Nephron progenitor cell (in vitro differentiated cells): ENCODE data around the gene C19orf73.

Experiments used
- DNase-seq: peaks from one replicate; pipeline ENCODE4 v3.0.0; 2021
- H3K27ac Mint-ChIP-seq: 2 replicates; pipeline ENCODE4 v1.8.0; 2021; ENCODE audit warnings: mild to moderate bottlenecking, moderate library complexity, mixed read lengths
- H3K27me3 Mint-ChIP-seq: 2 replicates; pipeline ENCODE4 v1.8.0; 2021; ENCODE audit warnings: mild to moderate bottlenecking, low read depth, mixed read lengths; ENCODE audit not compliant: poor library complexity
- H3K36me3 Mint-ChIP-seq: 2 replicates; pipeline ENCODE4 v1.8.0; 2021; ENCODE audit warnings: low read depth, mixed read lengths
- H3K4me1 Mint-ChIP-seq: 2 replicates; pipeline ENCODE4 v1.8.0; 2021; ENCODE audit warnings: mixed read lengths
- H3K4me3 Mint-ChIP-seq: 2 replicates; pipeline ENCODE4 v1.8.0; 2021; ENCODE audit warnings: mild to moderate bottlenecking, moderate library complexity, mixed read lengths
- H3K9me3 Mint-ChIP-seq: 2 replicates; pipeline ENCODE4 v1.8.0; 2021; ENCODE audit warnings: mild to moderate bottlenecking, moderate library complexity, mixed read lengths
- TF ChIP-seq, protein P1 (sequence below): fragments of 200-600 bp; sonication (generic); IDR thresholded peaks from 2 replicates; pipeline ENCODE4 v1.5.0; 2021; ENCODE audit warnings: antibody characterized with exemption

The C19orf73 gene, protein sequence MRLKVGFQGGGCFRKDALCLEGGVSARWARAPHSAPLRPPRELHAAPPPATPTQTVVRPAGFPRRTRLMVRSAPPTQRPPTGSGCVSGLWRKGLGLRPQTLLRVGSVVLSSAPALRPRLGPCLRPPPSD

DNA sequence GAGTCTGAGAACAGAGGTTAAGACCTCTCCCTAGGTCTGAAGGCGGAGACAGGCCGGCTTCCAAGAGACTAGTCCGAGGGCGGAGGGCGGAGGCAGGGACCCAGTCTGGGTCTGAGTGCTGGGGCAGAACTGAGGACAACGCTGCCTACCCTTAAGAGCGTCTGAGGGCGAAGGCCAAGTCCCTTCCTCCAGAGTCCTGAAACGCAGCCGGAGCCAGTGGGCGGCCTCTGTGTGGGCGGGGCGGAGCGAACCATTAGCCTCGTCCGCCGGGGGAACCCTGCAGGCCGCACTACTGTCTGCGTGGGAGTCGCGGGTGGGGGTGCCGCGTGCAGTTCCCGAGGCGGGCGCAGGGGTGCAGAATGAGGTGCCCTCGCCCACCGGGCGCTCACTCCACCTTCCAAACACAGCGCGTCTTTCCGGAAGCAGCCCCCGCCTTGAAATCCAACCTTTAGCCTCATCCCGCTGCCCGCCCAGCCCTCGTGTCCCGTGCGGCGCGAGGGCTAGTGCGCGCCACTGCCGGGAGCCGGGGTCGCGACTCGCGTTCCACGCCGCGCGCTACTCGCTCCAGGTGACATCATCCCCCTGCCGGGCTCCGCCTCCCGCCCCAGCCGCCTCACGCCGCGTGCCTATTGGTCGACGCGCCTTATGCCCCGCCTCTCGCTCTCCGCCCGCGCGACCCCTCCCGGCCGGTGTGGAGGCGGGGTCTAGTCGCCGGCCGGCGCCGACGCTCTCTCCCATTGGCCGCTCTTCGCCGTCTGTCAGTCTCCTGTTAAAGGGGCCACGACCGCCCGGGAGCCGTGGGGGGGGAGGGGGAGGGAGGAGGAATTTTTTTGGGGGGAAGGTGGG lies at the start of gene C19orf73:
C19orf73 (minus strand) TSS at position 579 of the 846 bp plus-strand sequence; CDS start at position 458, 121 bp downstream.
- peak; percentile 96 for DNase-seq
- Mint-ChIP-seq H3K36me3 (no peaks in the 10 kb centered on the region), H3K9me3 (no peaks in the 10 kb centered on the region), H3K27ac (peak within 1 kb of the TSS; percentile 77), H3K27me3 (peaks cover 53% of the 10 kb centered on the region), H3K4me1 (peaks cover 34% of the 10 kb centered on the region), H3K4me3 (peak within 1 kb of the TSS; percentile 77)
- TF ChIP-seq, protein P1, sequence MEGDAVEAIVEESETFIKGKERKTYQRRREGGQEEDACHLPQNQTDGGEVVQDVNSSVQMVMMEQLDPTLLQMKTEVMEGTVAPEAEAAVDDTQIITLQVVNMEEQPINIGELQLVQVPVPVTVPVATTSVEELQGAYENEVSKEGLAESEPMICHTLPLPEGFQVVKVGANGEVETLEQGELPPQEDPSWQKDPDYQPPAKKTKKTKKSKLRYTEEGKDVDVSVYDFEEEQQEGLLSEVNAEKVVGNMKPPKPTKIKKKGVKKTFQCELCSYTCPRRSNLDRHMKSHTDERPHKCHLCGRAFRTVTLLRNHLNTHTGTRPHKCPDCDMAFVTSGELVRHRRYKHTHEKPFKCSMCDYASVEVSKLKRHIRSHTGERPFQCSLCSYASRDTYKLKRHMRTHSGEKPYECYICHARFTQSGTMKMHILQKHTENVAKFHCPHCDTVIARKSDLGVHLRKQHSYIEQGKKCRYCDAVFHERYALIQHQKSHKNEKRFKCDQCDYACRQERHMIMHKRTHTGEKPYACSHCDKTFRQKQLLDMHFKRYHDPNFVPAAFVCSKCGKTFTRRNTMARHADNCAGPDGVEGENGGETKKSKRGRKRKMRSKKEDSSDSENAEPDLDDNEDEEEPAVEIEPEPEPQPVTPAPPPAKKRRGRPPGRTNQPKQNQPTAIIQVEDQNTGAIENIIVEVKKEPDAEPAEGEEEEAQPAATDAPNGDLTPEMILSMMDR, result no peak

DNA sequence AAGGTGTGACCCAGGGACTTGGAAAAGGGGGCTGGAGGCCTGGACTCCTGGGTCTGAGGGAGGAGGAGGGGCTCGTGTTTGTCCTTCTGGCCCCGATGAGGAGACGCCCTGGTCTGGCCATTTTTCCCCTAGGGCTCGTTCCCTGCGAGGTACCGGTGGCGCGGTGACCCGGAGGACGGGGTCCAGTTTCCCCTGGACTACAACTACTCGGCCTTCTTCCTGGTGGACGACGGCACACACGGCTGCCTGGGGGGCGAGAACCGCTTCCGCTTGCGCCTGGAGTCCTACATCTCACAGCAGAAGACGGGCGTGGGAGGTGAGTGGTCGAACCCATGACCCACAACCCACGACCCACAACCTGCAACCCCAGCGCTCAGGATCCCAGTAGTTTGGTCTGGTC lies 49.5 kb upstream of the C19orf73 start:
- peaks cover 20% of the 10 kb centered on the region for H3K4me1 Mint-ChIP-seq
- H3K4me3 Mint-ChIP-seq, result no peak overlapping the region
- no peaks in the 10 kb centered on the region for H3K9me3 Mint-ChIP-seq

DNA sequence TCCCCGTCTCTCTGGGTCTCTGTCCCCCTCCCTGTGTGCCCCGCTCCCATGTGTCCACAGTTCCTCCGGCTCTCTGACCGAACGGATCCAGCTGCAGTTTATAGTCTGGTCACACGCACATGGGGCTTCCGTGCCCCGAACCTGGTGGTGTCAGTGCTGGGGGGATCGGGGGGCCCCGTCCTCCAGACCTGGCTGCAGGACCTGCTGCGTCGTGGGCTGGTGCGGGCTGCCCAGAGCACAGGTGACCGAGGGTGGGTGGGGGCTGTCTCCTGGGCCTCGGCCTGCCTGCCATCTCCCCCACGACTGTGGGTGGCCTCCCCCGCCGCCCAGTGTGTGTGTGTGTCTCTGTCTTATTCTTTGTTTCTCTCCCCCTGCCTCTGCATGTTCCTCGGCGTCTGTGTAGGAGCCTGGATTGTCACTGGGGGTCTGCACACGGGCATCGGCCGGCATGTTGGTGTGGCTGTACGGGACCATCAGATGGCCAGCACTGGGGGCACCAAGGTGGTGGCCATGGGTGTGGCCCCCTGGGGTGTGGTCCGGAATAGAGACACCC lies 49.0 kb upstream of the C19orf73 start:
- DNase-seq, result peak; percentile 17
- H3K4me1 Mint-ChIP-seq, result peaks cover 20% of the 10 kb centered on the region
- H3K27ac Mint-ChIP-seq, result no peak overlapping the region
- H3K4me3 Mint-ChIP-seq, result no peak overlapping the region
- H3K36me3 Mint-ChIP-seq, result no peaks in the 10 kb centered on the region
- peaks cover 13% of the 10 kb centered on the region for H3K27me3 Mint-ChIP-seq
- H3K9me3 Mint-ChIP-seq, result no peaks in the 10 kb centered on the region
- TF ChIP-seq, protein P1, result no peak

More for the DNA sequence above, 49.5 kb upstream of the C19orf73 start:
- no peaks in the 10 kb centered on the region for H3K36me3 Mint-ChIP-seq
- H3K27me3 Mint-ChIP-seq, result peaks cover 13% of the 10 kb centered on the region
- TF ChIP-seq, protein P1, result no peak
- DNase-seq, result no peak
- H3K27ac Mint-ChIP-seq, result no peak overlapping the region

DNA sequence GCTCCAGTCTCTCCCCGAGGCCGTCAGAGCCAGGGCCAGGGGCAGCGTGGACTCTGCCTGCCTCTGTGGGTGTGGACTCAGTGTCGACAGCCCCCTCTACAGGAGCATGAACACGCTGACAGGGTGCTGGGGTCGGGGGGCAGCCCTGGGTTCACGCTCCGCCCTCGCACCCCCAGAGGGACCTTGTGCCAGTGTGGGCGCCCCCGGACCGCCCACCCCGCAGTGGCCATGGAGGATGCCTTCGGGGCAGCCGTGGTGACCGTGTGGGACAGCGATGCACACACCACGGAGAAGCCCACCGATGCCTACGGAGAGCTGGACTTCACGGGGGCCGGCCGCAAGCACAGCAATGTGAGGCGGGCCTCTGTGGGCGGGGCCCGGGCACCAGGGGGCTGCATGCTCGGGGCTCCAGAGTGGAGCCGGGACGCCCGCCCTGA lies 46.9 kb upstream of the C19orf73 start:
- no peak overlapping the region for H3K4me3 Mint-ChIP-seq
- peaks cover 28% of the 10 kb centered on the region for H3K4me1 Mint-ChIP-seq
- no peak overlapping the region for H3K27ac Mint-ChIP-seq
- peaks cover 13% of the 10 kb centered on the region for H3K27me3 Mint-ChIP-seq
- no peaks in the 10 kb centered on the region for H3K9me3 Mint-ChIP-seq
- peak; percentile 37 for DNase-seq
- peaks cover 3% of the 10 kb centered on the region for H3K36me3 Mint-ChIP-seq
- TF ChIP-seq, protein P1, result no peak

DNA sequence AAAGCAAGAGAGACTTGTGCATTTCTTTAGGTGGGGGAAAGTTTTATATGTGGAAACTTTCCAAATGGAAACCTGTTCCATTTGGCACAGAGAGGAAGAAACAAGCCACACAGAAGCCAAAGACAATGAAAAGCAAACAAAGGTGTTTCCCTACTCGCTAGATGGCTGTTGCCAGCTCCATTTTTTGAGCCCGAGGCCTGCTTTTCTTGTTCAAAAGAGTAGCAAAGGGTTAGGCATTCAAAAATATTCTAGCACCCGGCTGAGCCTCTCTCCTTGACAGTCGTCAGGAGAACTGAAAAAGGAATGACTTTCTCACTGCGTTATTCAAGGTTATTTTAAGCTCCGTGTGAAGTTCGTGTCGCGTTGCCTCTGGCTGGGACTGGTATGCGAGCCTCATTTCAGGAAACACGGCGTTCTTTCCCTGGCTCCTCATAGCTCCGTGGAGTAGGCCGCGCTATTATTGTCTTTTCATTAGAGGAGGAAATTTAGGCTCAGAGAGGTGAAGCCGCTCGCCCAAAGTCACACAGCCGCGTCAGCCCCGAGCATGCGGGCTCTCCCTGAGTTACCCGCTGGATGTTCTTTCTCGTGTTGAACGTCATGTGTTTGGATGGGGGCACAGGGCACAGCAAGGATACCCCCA lies 46.3 kb upstream of the C19orf73 start:
- peaks cover 35% of the 10 kb centered on the region for H3K4me1 Mint-ChIP-seq
- DNase-seq, result no peak
- no peak overlapping the region for H3K27ac Mint-ChIP-seq
- H3K36me3 Mint-ChIP-seq, result peaks cover 5% of the 10 kb centered on the region
- no peaks in the 10 kb centered on the region for H3K9me3 Mint-ChIP-seq
- no peak overlapping the region for H3K4me3 Mint-ChIP-seq
- peaks cover 13% of the 10 kb centered on the region for H3K27me3 Mint-ChIP-seq
- TF ChIP-seq, protein P1, result no peak
